Measurements from ENCODE around the gene RPS6KC1. TPM values are rescaled to one million over a fixed set of nuclear protein-coding genes. Genes with fewer than 3 reads are reported as not detected.

The RPS6KC1 gene
- total RNA-seq, 1 experiment from 2014 or later, result 33.4 TPM

Other genes starting within 250 kb of the RPS6KC1 start
- not detected in 2 replicates for gene SPATA45, start 203.6 kb upstream of the RPS6KC1 start, total RNA-seq (2014; rRNA removed; shearing (Covaris generic))
- 19.1 and 19.9 TPM in 2 replicates for gene FLVCR1, start 193.0 kb upstream of the RPS6KC1 start, total RNA-seq (2014; rRNA removed; shearing (Covaris generic))
- gene VASH2, start 100.7 kb upstream of the RPS6KC1 start, total RNA-seq (2014; rRNA removed; shearing (Covaris generic)), result 1.3 and 2.8 TPM in 2 replicates
- gene ANGEL2, start 35.4 kb upstream of the RPS6KC1 start, total RNA-seq (2014; rRNA removed; shearing (Covaris generic)), result 60.6 and 72.2 TPM in 2 replicates

Measured in NCI-H460 (cell line).